HEK293T (cell line): ENCODE data around the gene PLS1.

ENCODE experiments used
- BHLHE40 ChIP-seq: fragments of 450-650 bp; IDR thresholded peaks from 2 replicates; pipeline ENCODE4 v1.6.1; 2016; ENCODE audit warnings: mild to moderate bottlenecking, moderate library complexity, borderline replicate concordance
- SP1 ChIP-seq: fragments of 450-650 bp; IDR thresholded peaks from 2 replicates; pipeline ENCODE4 v1.6.1; 2017

- TF ChIP-seq BHLHE40 (no peak), SP1 (no peak)
Measured at GRCh38 chr3:142626971-142627370, 30.8 kb downstream of the PLS1 start.
